Astrocyte (in vitro differentiated cells and primary cell): ENCODE data around the gene ZNF26. TPM values are rescaled to one million over a fixed set of nuclear protein-coding genes. Genes with fewer than 3 reads are reported as not detected.
"Not testable (repeated sequence)": the region's sequence is repeated elsewhere in the genome, so short reads cannot be mapped to it uniquely, and the experiment has no call there.

Experiments used
- DNase-seq: peaks from one replicate; pipeline ENCODE4 v3.0.0-alpha.2; 2010; ENCODE audit warnings: low read depth
- FAIRE-seq: peaks from 2 replicates; lab custom pipeline; 2011; peaks lifted over from hg19 to GRCh38; lab: Jason Lieb, UNC
- H2AFZ ChIP-seq: 2 replicates; pipeline ENCODE4 v1.6.0; 2012; ENCODE audit warnings: low read depth, low read length, inconsistent platforms
- H3K27ac ChIP-seq: 2 replicates; pipeline ENCODE4 v1.5.1; 2011; ENCODE audit warnings: low read depth, low read length, inconsistent platforms
- H3K27me3 ChIP-seq: 2 replicates; pipeline ENCODE4 v1.6.0; 2011; ENCODE audit warnings: low read length, inconsistent platforms; ENCODE audit not compliant: insufficient read depth
- H3K36me3 ChIP-seq: 2 replicates; pipeline ENCODE4 v1.5.1; 2011; ENCODE audit warnings: low read length, inconsistent platforms; ENCODE audit not compliant: insufficient read depth
- H3K4me1 ChIP-seq: 2 replicates; pipeline ENCODE4 v1.5.1; 2011; ENCODE audit warnings: low read length, inconsistent platforms; ENCODE audit not compliant: insufficient read depth
- H3K4me2 ChIP-seq: 2 replicates; pipeline ENCODE4 v1.6.0; 2012; ENCODE audit warnings: low read length, inconsistent platforms
- H3K4me3 ChIP-seq: 2 replicates; pipeline ENCODE4 v1.5.1; 2011; ENCODE audit warnings: low read depth, mild to moderate bottlenecking, low read length, inconsistent platforms; ENCODE audit not compliant: insufficient read depth
- H3K79me2 ChIP-seq: 2 replicates; pipeline ENCODE4 v1.6.0; 2012; ENCODE audit warnings: mild to moderate bottlenecking, low read length, inconsistent platforms; ENCODE audit not compliant: insufficient read depth
- H3K9ac ChIP-seq: 2 replicates; pipeline ENCODE4 v1.6.0; 2012; ENCODE audit warnings: mild to moderate bottlenecking, low read length, inconsistent platforms
- H3K9me3 ChIP-seq: 2 replicates; pipeline ENCODE4 v1.5.1; 2012; ENCODE audit warnings: low read depth, mild to moderate bottlenecking, low read length, inconsistent platforms; ENCODE audit not compliant: insufficient read depth
- H4K20me1 ChIP-seq: 2 replicates; pipeline ENCODE4 v1.6.0; 2012; ENCODE audit warnings: low read length, inconsistent platforms; ENCODE audit not compliant: insufficient read depth
- H3K27ac Mint-ChIP-seq: one replicate; pipeline ENCODE4 v1.8.0; 2021; ENCODE audit warnings: mild to moderate bottlenecking, mixed read lengths; ENCODE audit not compliant: unreplicated experiment
- H3K27me3 Mint-ChIP-seq: one replicate; pipeline ENCODE4 v1.8.0; 2021; ENCODE audit warnings: low read depth, mixed read lengths; ENCODE audit not compliant: unreplicated experiment
- H3K36me3 Mint-ChIP-seq: one replicate; pipeline ENCODE4 v1.8.0; 2021; ENCODE audit warnings: low read depth, mixed read lengths; ENCODE audit not compliant: unreplicated experiment
- H3K4me1 Mint-ChIP-seq: one replicate; pipeline ENCODE4 v1.8.0; 2021; ENCODE audit warnings: low read depth, mixed read lengths; ENCODE audit not compliant: unreplicated experiment
- H3K4me3 Mint-ChIP-seq: one replicate; pipeline ENCODE4 v1.8.0; 2021; ENCODE audit warnings: mild to moderate bottlenecking, moderate library complexity, mixed read lengths; ENCODE audit not compliant: unreplicated experiment
- H3K9me3 Mint-ChIP-seq: one replicate; pipeline ENCODE4 v1.8.0; 2021; ENCODE audit warnings: mild to moderate bottlenecking, mixed read lengths; ENCODE audit not compliant: unreplicated experiment
- CTCF ChIP-seq: IDR thresholded peaks from 2 replicates; pipeline ENCODE4 v1.5.1; 2011; ENCODE audit warnings: low read depth, mild to moderate bottlenecking, inconsistent platforms, low read length, moderate library complexity; ENCODE audit not compliant: insufficient read depth
- EZH2 ChIP-seq: IDR thresholded peaks from 2 replicates; pipeline ENCODE4 v1.6.1; 2012; ENCODE audit warnings: mild to moderate bottlenecking, low read length, inconsistent platforms; ENCODE audit not compliant: insufficient read depth
- total RNA-seq: library from RNA; stranded (reverse); gene quantifications from 2 replicates; pipeline ENCODE4 v1.2.1, GENCODE V29; 2021

ZNF26 gene
- total RNA-seq, 1 donor from 2014 or later: 11.7 TPM

GRCh38 chr12:132956011-132956788, 30.0 kb upstream of the ZNF26 start, which contains the start of gene ZNF605:
ZNF605 (minus strand) TSS chr12:132956306; CDS start chr12:132945635, 10,671 bp downstream.
- Mint-ChIP-seq H3K27ac (peak within 1 kb of the TSS; percentile 78), H3K36me3 (peaks cover 24% of the 10 kb centered on the region), H3K27me3 (no peaks in the 10 kb centered on the region), H3K4me1 (peaks cover 8% of the 10 kb centered on the region), H3K9me3 (peaks cover 27% of the 10 kb centered on the region), H3K4me3 (peak within 1 kb of the TSS; percentile 92)
- Histone ChIP-seq H3K27me3 (no peaks in the 10 kb centered on the region), H3K9me3 (peaks cover 8% of the 10 kb centered on the region), H3K79me2 (peaks cover 49% of the 10 kb centered on the region), H2AFZ (peak within 1 kb of the TSS; percentile 95), H3K4me2 (peak within 1 kb of the TSS; percentile 99), H3K36me3 (no peaks in the 10 kb centered on the region), H4K20me1 (peaks cover 20% of the 10 kb centered on the region), H3K9ac (peak within 1 kb of the TSS; percentile 89), H3K4me3 (peak within 1 kb of the TSS; percentile 98), H3K4me1 (peaks cover 12% of the 10 kb centered on the region), H3K27ac (peak within 1 kb of the TSS; percentile 74)
- DNase-seq: peak; percentile 83
- no peak for FAIRE-seq
- no peak for TF ChIP-seq CTCF
- TF ChIP-seq EZH2: no peak

- not testable (repeated sequence) for FAIRE-seq, DNase-seq, H3K4me3 ChIP-seq, H4K20me1 ChIP-seq, H3K27me3 ChIP-seq, H3K9ac ChIP-seq, H3K36me3 ChIP-seq, H3K4me1 ChIP-seq, H3K27ac Mint-ChIP-seq, H3K9me3 ChIP-seq, H3K4me1 Mint-ChIP-seq, H3K4me2 ChIP-seq, H3K27ac ChIP-seq, H3K79me2 ChIP-seq, H3K27me3 Mint-ChIP-seq, H2AFZ ChIP-seq, H3K4me3 Mint-ChIP-seq
- H3K9me3 Mint-ChIP-seq: peaks cover 17% of the 10 kb centered on the region
- peaks cover 23% of the 10 kb centered on the region for H3K36me3 Mint-ChIP-seq
These were observed 24.4 kb upstream of the ZNF26 start for GRCh38 chr12:132961790-132962189.

GRCh38 chr12:132963947-132964346, 22.2 kb upstream of the ZNF26 start:
- H3K36me3 ChIP-seq: not testable (repeated sequence)
- H3K36me3 Mint-ChIP-seq: peaks cover 29% of the 10 kb centered on the region

More at GRCh38 chr12:132963947-132964346, 22.2 kb upstream of the ZNF26 start:
- H3K27me3 ChIP-seq, H3K9me3 ChIP-seq, H3K27ac Mint-ChIP-seq, H3K4me3 ChIP-seq, DNase-seq, H3K27me3 Mint-ChIP-seq, H3K9ac ChIP-seq, H3K4me1 Mint-ChIP-seq, FAIRE-seq, H3K4me1 ChIP-seq, H2AFZ ChIP-seq, H3K79me2 ChIP-seq, H3K4me3 Mint-ChIP-seq, H3K27ac ChIP-seq, H4K20me1 ChIP-seq, H3K4me2 ChIP-seq: not testable (repeated sequence)
- peaks cover 25% of the 10 kb centered on the region for H3K9me3 Mint-ChIP-seq
